Measurements from ENCODE around the gene APLP2. TPM values are rescaled to one million over a fixed set of nuclear protein-coding genes. Genes with fewer than 3 reads are reported as not detected.

Gene APLP2
- polyA plus RNA-seq, 3 donors: 486 to 622 (median 591) TPM

DNA sequence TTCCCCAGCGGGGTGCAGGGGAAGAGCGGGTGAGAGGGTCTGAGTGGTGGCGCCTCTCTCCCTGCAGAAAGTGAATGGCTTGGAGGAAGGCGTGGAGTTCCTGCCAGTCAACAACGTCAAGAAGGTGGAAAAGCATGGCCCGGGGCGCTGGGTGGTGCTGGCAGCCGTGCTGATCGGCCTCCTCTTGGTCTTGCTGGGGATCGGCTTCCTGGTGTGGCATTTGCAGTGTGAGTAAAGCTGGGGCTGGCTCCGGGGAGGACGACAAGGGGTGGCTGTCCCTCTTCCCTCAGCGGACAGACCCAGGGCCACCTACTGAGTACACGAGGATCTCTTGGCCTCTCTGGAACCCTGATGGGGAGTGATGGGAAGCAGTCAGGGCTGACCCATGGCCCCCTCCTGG is 118.4 kb downstream of the APLP2 start:
- peaks cover 5% of the 10 kb centered on the region for H3K4me1 Mint-ChIP-seq
- DNase-seq: no peak
- Histone ChIP-seq H2AFZ (ENCODE audit: insufficient read depth, low read depth, low read length, poor library complexity, severe bottlenecking) (no peak overlapping the region), H3K4me3 (replicated peaks in 1 of 3; ENCODE audit: low read depth in 2 of 3, low read length in 3 of 3) (no peak overlapping the region), H3K9ac (ENCODE audit: insufficient read depth, low read length, poor library complexity, severe bottlenecking) (no peak overlapping the region), H3K4me2 (replicated peaks; ENCODE audit: extremely low read depth, low read length, poor library complexity, severe bottlenecking) (no peak overlapping the region), H4K20me1 (ENCODE audit: insufficient read depth, low read length) (peaks cover 5% of the 10 kb centered on the region), H3K4me1 (ENCODE audit: control insufficient read depth in 1 of 2, insufficient read depth in 2 of 2, low read length in 2 of 2) (peaks cover 7 to 8% of the 10 kb centered on the region in 2 donors), H3K79me2 (ENCODE audit: insufficient read depth, low read length) (peaks cover 3% of the 10 kb centered on the region), H3K36me3 (replicated peaks in 1 of 2; ENCODE audit: control insufficient read depth in 1 of 2, insufficient read depth in 2 of 2, low read length in 2 of 2) (peaks cover 11 to 39% of the 10 kb centered on the region in 2 donors), H3K27ac (ENCODE audit: low read depth in 1 of 2, low read length in 2 of 2) (no peak overlapping the region), H3K27me3 (ENCODE audit: control insufficient read depth in 2 of 2, insufficient read depth in 2 of 2, low read length in 2 of 2) (no peaks in the 10 kb centered on the region), H3K9me3 (replicated peaks in 1 of 2; ENCODE audit: control insufficient read depth in 1 of 2, insufficient read depth in 1 of 2, low read length in 2 of 2) (no peaks in the 10 kb centered on the region)
- no peak overlapping the region for H3K4me3 Mint-ChIP-seq
- TF ChIP-seq, protein P1, sequence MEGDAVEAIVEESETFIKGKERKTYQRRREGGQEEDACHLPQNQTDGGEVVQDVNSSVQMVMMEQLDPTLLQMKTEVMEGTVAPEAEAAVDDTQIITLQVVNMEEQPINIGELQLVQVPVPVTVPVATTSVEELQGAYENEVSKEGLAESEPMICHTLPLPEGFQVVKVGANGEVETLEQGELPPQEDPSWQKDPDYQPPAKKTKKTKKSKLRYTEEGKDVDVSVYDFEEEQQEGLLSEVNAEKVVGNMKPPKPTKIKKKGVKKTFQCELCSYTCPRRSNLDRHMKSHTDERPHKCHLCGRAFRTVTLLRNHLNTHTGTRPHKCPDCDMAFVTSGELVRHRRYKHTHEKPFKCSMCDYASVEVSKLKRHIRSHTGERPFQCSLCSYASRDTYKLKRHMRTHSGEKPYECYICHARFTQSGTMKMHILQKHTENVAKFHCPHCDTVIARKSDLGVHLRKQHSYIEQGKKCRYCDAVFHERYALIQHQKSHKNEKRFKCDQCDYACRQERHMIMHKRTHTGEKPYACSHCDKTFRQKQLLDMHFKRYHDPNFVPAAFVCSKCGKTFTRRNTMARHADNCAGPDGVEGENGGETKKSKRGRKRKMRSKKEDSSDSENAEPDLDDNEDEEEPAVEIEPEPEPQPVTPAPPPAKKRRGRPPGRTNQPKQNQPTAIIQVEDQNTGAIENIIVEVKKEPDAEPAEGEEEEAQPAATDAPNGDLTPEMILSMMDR (IDR thresholded peaks at IDR 0.05): no peak
- WGBS (ENCODE audit: insufficient coverage): 100% methylated on average over 12 of the region's 14 CpGs
- H3K27me3 Mint-ChIP-seq (ENCODE audit: low read depth in 3 of 3): no peaks in the 10 kb centered on the region
- H3K27ac Mint-ChIP-seq: no peak overlapping the region
- intact Hi-C loops (cut with micrococcal nuclease): no loop called here
- H3K9me3 Mint-ChIP-seq: peaks cover 0 to 6% (median 0%) of the 10 kb centered on the region in 7 donors
- H3K36me3 Mint-ChIP-seq: peaks cover 35 to 42% of the 10 kb centered on the region in 2 donors

DNA sequence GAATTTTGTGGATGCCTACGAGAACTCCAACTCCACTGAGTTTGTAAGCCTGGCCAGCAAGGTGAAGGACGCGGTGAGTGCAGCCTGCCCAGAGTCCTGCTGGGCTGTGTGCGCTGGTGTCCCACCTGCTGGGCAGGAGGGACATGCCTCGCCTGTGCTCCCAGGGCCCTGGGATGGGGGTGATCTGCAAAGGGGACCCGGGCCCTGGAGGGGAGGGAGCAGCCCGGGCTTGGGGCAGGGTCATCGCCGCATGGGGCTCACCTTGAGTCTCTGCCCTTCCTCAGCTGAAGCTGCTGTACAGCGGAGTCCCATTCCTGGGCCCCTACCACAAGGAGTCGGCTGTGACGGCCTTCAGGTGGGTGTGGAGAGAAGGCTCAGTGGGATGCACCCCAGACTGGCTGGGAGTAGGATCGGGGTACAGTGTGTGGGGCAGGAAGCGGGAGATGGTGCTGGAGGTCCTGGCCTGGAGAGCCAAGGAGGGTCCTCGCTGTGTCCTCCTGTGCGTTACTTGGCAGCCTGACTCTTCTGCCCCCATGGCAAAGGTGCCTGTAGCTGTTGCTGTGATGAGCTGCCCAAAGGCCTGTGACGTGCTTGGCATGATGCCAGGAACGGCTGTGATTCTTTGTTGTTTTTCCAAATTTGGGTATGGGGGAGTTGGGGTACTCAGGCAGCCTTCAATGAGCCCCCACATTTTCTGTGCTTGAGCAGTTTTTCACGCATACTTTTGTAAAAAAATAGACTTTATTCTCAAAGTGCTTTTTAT is 119.1 kb downstream of the APLP2 start:
- H3K4me1 ChIP-seq (ENCODE audit: control insufficient read depth in 1 of 2, insufficient read depth in 2 of 2, low read length in 2 of 2): peaks cover 7 to 8% of the 10 kb centered on the region in 2 donors
- H4K20me1 ChIP-seq (ENCODE audit: insufficient read depth, low read length): peaks cover 5% of the 10 kb centered on the region
- H2AFZ ChIP-seq (ENCODE audit: insufficient read depth, low read depth, low read length, poor library complexity, severe bottlenecking): no peak overlapping the region
- H3K4me3 Mint-ChIP-seq: no peak overlapping the region
- no peaks in the 10 kb centered on the region for H3K79me2 ChIP-seq (ENCODE audit: insufficient read depth, low read length)
- TF ChIP-seq, protein P1 (IDR thresholded peaks at IDR 0.05): no peak
- no peaks in the 10 kb centered on the region for H3K27me3 Mint-ChIP-seq (ENCODE audit: low read depth in 3 of 3)
- no peak for DNase-seq
- no peak overlapping the region for H3K9ac ChIP-seq (ENCODE audit: insufficient read depth, low read length, poor library complexity, severe bottlenecking)
- H3K9me3 Mint-ChIP-seq: peaks cover 0 to 6% (median 0%) of the 10 kb centered on the region in 7 donors
- H3K36me3 Mint-ChIP-seq: peaks cover 35 to 47% of the 10 kb centered on the region in 2 donors
- no peak overlapping the region for H3K4me3 ChIP-seq (replicated peaks in 1 of 3; ENCODE audit: low read depth in 2 of 3, low read length in 3 of 3)
- peak overlapping the region in 1 of 7 donors; percentile 55 for H3K27ac Mint-ChIP-seq
- peaks cover 12 to 47% of the 10 kb centered on the region in 2 donors for H3K36me3 ChIP-seq (replicated peaks in 1 of 2; ENCODE audit: control insufficient read depth in 1 of 2, insufficient read depth in 2 of 2, low read length in 2 of 2)
- intact Hi-C loops (cut with micrococcal nuclease): no loop called here
- H3K4me1 Mint-ChIP-seq: peaks cover 5% of the 10 kb centered on the region
- WGBS (ENCODE audit: insufficient coverage): 98% methylated on average over 17 of the region's 19 CpGs
- H3K4me2 ChIP-seq (replicated peaks; ENCODE audit: extremely low read depth, low read length, poor library complexity, severe bottlenecking): no peak overlapping the region
- H3K9me3 ChIP-seq (replicated peaks in 1 of 2; ENCODE audit: control insufficient read depth in 1 of 2, insufficient read depth in 1 of 2, low read length in 2 of 2): no peaks in the 10 kb centered on the region
- no peaks in the 10 kb centered on the region for H3K27me3 ChIP-seq (ENCODE audit: control insufficient read depth in 2 of 2, insufficient read depth in 2 of 2, low read length in 2 of 2)
- H3K27ac ChIP-seq (ENCODE audit: low read depth in 1 of 2, low read length in 2 of 2): no peak overlapping the region
